ENCODE results near the gene LRRC59.

- TF ChIP-seq, protein P1, sequence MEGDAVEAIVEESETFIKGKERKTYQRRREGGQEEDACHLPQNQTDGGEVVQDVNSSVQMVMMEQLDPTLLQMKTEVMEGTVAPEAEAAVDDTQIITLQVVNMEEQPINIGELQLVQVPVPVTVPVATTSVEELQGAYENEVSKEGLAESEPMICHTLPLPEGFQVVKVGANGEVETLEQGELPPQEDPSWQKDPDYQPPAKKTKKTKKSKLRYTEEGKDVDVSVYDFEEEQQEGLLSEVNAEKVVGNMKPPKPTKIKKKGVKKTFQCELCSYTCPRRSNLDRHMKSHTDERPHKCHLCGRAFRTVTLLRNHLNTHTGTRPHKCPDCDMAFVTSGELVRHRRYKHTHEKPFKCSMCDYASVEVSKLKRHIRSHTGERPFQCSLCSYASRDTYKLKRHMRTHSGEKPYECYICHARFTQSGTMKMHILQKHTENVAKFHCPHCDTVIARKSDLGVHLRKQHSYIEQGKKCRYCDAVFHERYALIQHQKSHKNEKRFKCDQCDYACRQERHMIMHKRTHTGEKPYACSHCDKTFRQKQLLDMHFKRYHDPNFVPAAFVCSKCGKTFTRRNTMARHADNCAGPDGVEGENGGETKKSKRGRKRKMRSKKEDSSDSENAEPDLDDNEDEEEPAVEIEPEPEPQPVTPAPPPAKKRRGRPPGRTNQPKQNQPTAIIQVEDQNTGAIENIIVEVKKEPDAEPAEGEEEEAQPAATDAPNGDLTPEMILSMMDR (IDR thresholded peaks at IDR 0.05), result no peak
- no peak for TF ChIP-seq POLR2A (IDR thresholded peaks at IDR 0.05)
- TF ChIP-seq POLR2AphosphoS5 (IDR thresholded peaks at IDR 0.05), result no peak
- TF ChIP-seq EP300 (IDR thresholded peaks at IDR 0.05), result no peak
Measured at GRCh38 chr17:50356892-50357510, 40.3 kb downstream of the LRRC59 start.

All from sigmoid colon (tissue), 4 donors.